A549 (cell line): Measurements from ENCODE around the gene IDE. TPM values are rescaled to one million over a fixed set of nuclear protein-coding genes. Genes with fewer than 3 reads are reported as not detected.

ENCODE experiments used
- ATAC-seq, 2 experiments: fragments of 200-7000 bp in 1 of 2; fragments of >200 bp in 1 of 2; cut with Nextera tagmentation in 1 of 2; cut with Tn5 transposase in 1 of 2; 3 replicates each; pipeline versions ENCODE4 v1.8.0 to v1.9.1; 2018 to 2020; ENCODE audit warnings: mild to moderate bottlenecking in 1 of 2, moderate library complexity in 1 of 2
- CTCF ChIA-PET: fragments of 300-600 bp; sonication (Branson Sonifier 250); formaldehyde crosslinking; extraction: SDS; loops from one replicate; lab custom pipeline; 2021; ENCODE audit warnings: antibody characterized with exemption, inconsistent platforms; lab: Yijun Ruan, JAX
- POLR2A ChIA-PET: fragments of 350-600 bp; formaldehyde crosslinking; extraction: SDS; loops from one replicate; lab custom pipeline; 2021; ENCODE audit warnings: antibody characterized with exemption, inconsistent platforms; lab: Yijun Ruan, JAX
- DNase-seq, 2 experiments: peaks; one replicate each; pipeline versions ENCODE4 v3.0.0 to v3.0.0-alpha.2; 2011 to 2016; ENCODE audit warnings: low read depth in 1 of 2, low spot score in 1 of 2
- FAIRE-seq: peaks from 2 replicates; lab custom pipeline; 2011; peaks lifted over from hg19 to GRCh38; lab: Jason Lieb, UNC
- H3K27ac ChIP-seq, 2 experiments: fragments of >200 bp; sonication (Bioruptor Twin); formaldehyde crosslinking; 3 replicates each; pipeline ENCODE4 v1.5.1; 2016 to 2017
- H3K4me1 ChIP-seq: fragments of >200 bp; sonication (Bioruptor Twin); formaldehyde crosslinking; 3 replicates; pipeline ENCODE4 v1.6.1; 2016
- H3K4me2 ChIP-seq: fragments of >200 bp; sonication (Bioruptor Twin); formaldehyde crosslinking; 3 replicates; pipeline ENCODE4 v1.6.1; 2016
- H3K4me3 ChIP-seq: fragments of >200 bp; sonication (Bioruptor Twin); formaldehyde crosslinking; 3 replicates; pipeline ENCODE4 v1.5.1; 2016
- H3K9me3 ChIP-seq: fragments of >200 bp; sonication (Bioruptor Twin); formaldehyde crosslinking; 3 replicates; pipeline ENCODE4 v1.6.1; 2016
- ATOH8 ChIP-seq: fragments of 250-450 bp; sonication (Bioruptor Pico); IDR thresholded peaks from 2 replicates; pipeline ENCODE4 v1.5.0; 2020; ENCODE audit warnings: low read depth, mild to moderate bottlenecking, moderate library complexity
- CBX2 ChIP-seq: fragments of 200-600 bp; sonication (generic); IDR thresholded peaks from 2 replicates; pipeline ENCODE4 v1.6.1; 2016; ENCODE audit warnings: low read depth, mild to moderate bottlenecking, borderline replicate concordance
- CEBPB ChIP-seq, 2 experiments: fragments of >200 bp in 1 of 2; sonication (Bioruptor Twin) in 1 of 2; formaldehyde crosslinking in 1 of 2; IDR thresholded peaks; 2 replicates each; pipeline ENCODE4 v1.6.1; 2012 to 2016
- CHD4 ChIP-seq: fragments of 200-600 bp; sonication (generic); IDR thresholded peaks from 2 replicates; pipeline ENCODE4 v1.6.1; 2016; ENCODE audit warnings: antibody characterized with exemption, mild to moderate bottlenecking, borderline replicate concordance
- CTCF ChIP-seq: fragments of >200 bp; sonication (Bioruptor Twin); formaldehyde crosslinking; IDR thresholded peaks from 3 replicates; pipeline ENCODE4 v1.5.1; 2016
- E2F6 ChIP-seq: IDR thresholded peaks from 2 replicates; pipeline ENCODE4 v1.6.1; 2012; ENCODE audit warnings: low read depth, borderline replicate concordance
- EP300 ChIP-seq, 2 experiments: fragments of >200 bp; sonication (Bioruptor Twin); formaldehyde crosslinking; IDR thresholded peaks; 2 replicates in 1 of 2; 3 replicates in 1 of 2; pipeline ENCODE4 v1.6.1; 2016 to 2017
- FOSL2 ChIP-seq, 2 experiments: fragments of 450-650 bp in 1 of 2; fragments of >200 bp in 1 of 2; sonication (Bioruptor Twin) in 1 of 2; formaldehyde crosslinking; IDR thresholded peaks; 2 replicates each; pipeline versions ENCODE4 v1.5.0 to v1.6.1; 2016 to 2020; ENCODE audit warnings: mild to moderate bottlenecking in 1 of 2, moderate library complexity in 1 of 2
- GATA3 ChIP-seq: IDR thresholded peaks from 2 replicates; pipeline ENCODE4 v1.6.1; 2012; ENCODE audit warnings: borderline replicate concordance
- HOXB13 ChIP-seq: fragments of 250-450 bp; sonication (Bioruptor Pico); IDR thresholded peaks from 2 replicates; pipeline ENCODE4 v1.5.0; 2020; ENCODE audit warnings: low read depth, mild to moderate bottlenecking, moderate library complexity
- JUN ChIP-seq, 2 experiments: fragments of >200 bp; sonication (Bioruptor Twin); formaldehyde crosslinking; IDR thresholded peaks; 2 replicates in 1 of 2; 3 replicates in 1 of 2; pipeline ENCODE4 v1.6.1; 2016 to 2017
- KDM5A ChIP-seq: fragments of 200-600 bp; sonication (generic); IDR thresholded peaks from 2 replicates; pipeline ENCODE4 v1.6.1; 2016; ENCODE audit warnings: antibody characterized with exemption, mild to moderate bottlenecking
- MAX ChIP-seq: IDR thresholded peaks from 2 replicates; pipeline ENCODE4 v1.6.1; 2012
- MAZ ChIP-seq: fragments of 150-350 bp; IDR thresholded peaks from 2 replicates; pipeline ENCODE4 v1.6.1; 2014; ENCODE audit warnings: antibody characterized with exemption, low read depth, low read length, borderline replicate concordance
- NFE2L2 ChIP-seq: fragments of 150-350 bp; conservative IDR thresholded peaks from 2 replicates; pipeline ENCODE4 v1.6.1; 2014; ENCODE audit warnings: low read length
- NPAS2 ChIP-seq: fragments of 250-450 bp; sonication (Bioruptor Pico); IDR thresholded peaks from 2 replicates; pipeline ENCODE4 v1.8.0; 2022; ENCODE audit warnings: mild to moderate bottlenecking, moderate library complexity, borderline replicate concordance
- NR3C1 ChIP-seq: fragments of >200 bp; sonication (Bioruptor Twin); formaldehyde crosslinking; IDR thresholded peaks from 3 replicates; pipeline ENCODE4 v1.6.1; 2017
- PBX3 ChIP-seq: IDR thresholded peaks from 2 replicates; pipeline ENCODE4 v1.6.1; 2012
- POLR2A ChIP-seq: IDR thresholded peaks from 2 replicates; pipeline ENCODE4 v1.6.1; 2012; ENCODE audit warnings: mild to moderate bottlenecking, low read length
- RCOR1 ChIP-seq: fragments of 150-350 bp; IDR thresholded peaks from 2 replicates; pipeline ENCODE4 v1.6.1; 2014; ENCODE audit warnings: antibody characterized with exemption, low read length, low read depth
- RNF2 ChIP-seq: fragments of 200-600 bp; sonication (generic); IDR thresholded peaks from 2 replicates; pipeline ENCODE4 v1.6.1; 2016; ENCODE audit warnings: low read depth, mild to moderate bottlenecking, antibody characterized with exemption, moderate library complexity, borderline replicate concordance
- SREBF2 ChIP-seq: fragments of 450-650 bp; IDR thresholded peaks from 2 replicates; pipeline ENCODE4 v1.6.1; 2014; ENCODE audit warnings: mild to moderate bottlenecking, moderate library complexity
- TFCP2L1 ChIP-seq: fragments of 250-450 bp; sonication (Bioruptor Pico); IDR thresholded peaks from 2 replicates; pipeline ENCODE4 v1.5.0; 2021; ENCODE audit warnings: mild to moderate bottlenecking
- ZC3H11A ChIP-seq: fragments of 450-650 bp; IDR thresholded peaks from 2 replicates; pipeline ENCODE4 v1.6.1; 2014; ENCODE audit warnings: antibody characterized with exemption, mild to moderate bottlenecking
- ZSCAN20 ChIP-seq: fragments of 250-450 bp; sonication (Bioruptor Pico); IDR thresholded peaks from 2 replicates; pipeline ENCODE4 v1.8.0; 2022; ENCODE audit warnings: mild to moderate bottlenecking, moderate library complexity
- WGBS: methylation state at CpG from one replicate; pipeline ENCODE4 v1.1.6; 2017; ENCODE audit errors: missing lambda C conversion rate; 5-methylcytosine and 5-hydroxymethylcytosine counted together
- polyA plus RNA-seq, 4 experiments: library from polyadenylated mRNA; depleted of rRNA in 3 of 4; stranded (reverse); fragments of >200 nt; fragmentation: RNase III in 1 of 4; extraction: RNeasy Plus Mini Kit Qiagen cat#74134 plus additional on column Dnase treatment in 1 of 4; gene quantifications; 2 replicates in 3 of 4; 3 replicates in 1 of 4; pipeline ENCODE4 v1.2.3, GENCODE V29; 2011 to 2017

Gene IDE
- polyA plus RNA-seq, 2 of the 4 experiments (the other 2 are of a cell fraction): 25.1 to 61.1 TPM

GRCh38 chr10:92410501-92410900 is 163.4 kb downstream of the IDE start:
- no peak for TF ChIP-seq FOSL2 (IDR thresholded peaks at IDR 0.05)
- no peak for TF ChIP-seq FOSL2 (CRISPR knock-in tag; IDR thresholded peaks at IDR 0.05)
- TF ChIP-seq E2F6: no peak
- no peak for TF ChIP-seq NFE2L2
- ATAC-seq (no peak), FAIRE-seq (no peak)

GRCh38 chr10:92408017-92408361 is 165.9 kb downstream of the IDE start:
- no peaks in the 10 kb centered on the region for H3K9me3 ChIP-seq
- ATAC-seq: no peak
- CTCF ChIA-PET: interaction anchor here (0.7 to 1.5 kb wide), 2 partner anchors 189 to 320 kb away, joined by 3 to 4 read pairs; no protein-coding TSS in a partner anchor
- no peak overlapping the region for H3K27ac ChIP-seq
- H3K4me2 ChIP-seq: no peak overlapping the region
- H3K4me3 ChIP-seq: no peak overlapping the region
- H3K4me1 ChIP-seq: no peaks in the 10 kb centered on the region
- POLR2A ChIA-PET: no interaction called here
- WGBS: 88% methylated on average over 3 of the region's 3 CpGs
- TF ChIP-seq EP300 (IDR thresholded peaks at IDR 0.05): no peak
- TF ChIP-seq RNF2: no peak
- no peak for TF ChIP-seq ZSCAN20 (CRISPR knock-in tag)
- TF ChIP-seq ATOH8 (CRISPR knock-in tag): no peak
- no peak for DNase-seq
- FAIRE-seq: no peak

More at GRCh38 chr10:92410501-92410900, 163.4 kb downstream of the IDE start:
- POLR2A ChIA-PET: no interaction called here
- Histone ChIP-seq H3K27ac (no peak overlapping the region), H3K4me2 (no peak overlapping the region), H3K9me3 (no peaks in the 10 kb centered on the region), H3K4me1 (no peaks in the 10 kb centered on the region), H3K4me3 (no peak overlapping the region)
- CTCF ChIA-PET: interaction anchor here (1.1 kb wide), 1 partner anchor 320 kb away, joined by 3 read pairs; no protein-coding TSS in a partner anchor
- WGBS: 57% methylated on average over 2 of the region's 2 CpGs
- no peak for DNase-seq

- no peak overlapping the region for H3K4me2 ChIP-seq
- ATAC-seq: no peak
- TF ChIP-seq CBX2: no peak
- TF ChIP-seq GATA3: no peak
- TF ChIP-seq NR3C1: no peak
- TF ChIP-seq CEBPB (IDR thresholded peaks at IDR 0.05): no peak
- TF ChIP-seq ZC3H11A: no peak
- TF ChIP-seq MAX: no peak
- no peak for TF ChIP-seq NPAS2 (CRISPR knock-in tag)
- TF ChIP-seq, all 56 proteins: peak for 0
- Histone ChIP-seq H3K27ac (no peak overlapping the region), H3K4me3 (no peak overlapping the region), H3K4me1 (no peaks in the 10 kb centered on the region), H3K9me3 (no peaks in the 10 kb centered on the region)
- WGBS: 61% methylated on average over 9 of the region's 9 CpGs
- ChIA-PET CTCF (interaction anchor here (0.6 to 1.5 kb wide), 2 partner anchors 320 to 910 kb away, joined by 3 read pairs; no protein-coding TSS in a partner anchor), POLR2A (no interaction called here)
- FAIRE-seq: no peak
- peak in 1 of 2 experiments; percentile 13 for DNase-seq
These were observed 166.4 kb downstream of the IDE start for GRCh38 chr10:92407305-92408016.

GRCh38 chr10:92405419-92405924 is 168.4 kb downstream of the IDE start:
- no peak overlapping the region for H3K27ac ChIP-seq
- ATAC-seq (peak; percentile 40 to 43; a peak in 5 of 6 replicates), FAIRE-seq (no peak), DNase-seq (no peak)
- no peak overlapping the region for H3K4me2 ChIP-seq
- no peak overlapping the region for H3K4me3 ChIP-seq
- ChIA-PET POLR2A (no interaction called here), CTCF (no interaction called here)
- WGBS: 71% methylated on average over 6 of the region's 6 CpGs
- H3K4me1 ChIP-seq: no peaks in the 10 kb centered on the region
- no peaks in the 10 kb centered on the region for H3K9me3 ChIP-seq
- TF ChIP-seq CHD4 (no peak), POLR2A (no peak), TFCP2L1 (CRISPR knock-in tag) (no peak), HOXB13 (CRISPR knock-in tag) (no peak), JUN (IDR thresholded peaks at IDR 0.05) (no peak), RCOR1 (no peak), CTCF (no peak), PBX3 (no peak), SREBF2 (no peak), CBX2 (no peak), MAZ (no peak), EP300 (IDR thresholded peaks at IDR 0.05) (no peak), KDM5A (no peak), ATOH8 (CRISPR knock-in tag) (no peak)
